Stimulated activated CD4-positive, alpha-beta T cell treated with anti-CD3 and anti-CD28 coated beads, Interleukin-1b, Interleukin-23, amount 100 ng/mL, for 1 hour (primary cell): Measurements from ENCODE around the gene MRGPRD.

Experiments used
- DNase-seq, 2 donors: peaks; one replicate each; pipeline ENCODE4 v3.0.0-alpha.2; 2020; ENCODE audit warnings: low read depth in 2 of 2

MRGPRD gene

GRCh38 chr11:68930991-68931855 is 49.6 kb downstream of the MRGPRD start:
- DNase-seq = no peak
